HG02610 (cell line): ENCODE measurements around the gene SCPEP1.

Experiments used
- ATAC-seq: cut with Tn5 transposase; IDR thresholded peaks from one replicate; pipeline ENCODE4 v1.9.1; 2021; ENCODE audit warnings: mild to moderate bottlenecking, moderate library complexity; ENCODE audit not compliant: unreplicated experiment

Gene SCPEP1

GRCh38 chr17:57037411-57037810 lies 59.5 kb downstream of the SCPEP1 start:
- ATAC-seq = no peak

DNA sequence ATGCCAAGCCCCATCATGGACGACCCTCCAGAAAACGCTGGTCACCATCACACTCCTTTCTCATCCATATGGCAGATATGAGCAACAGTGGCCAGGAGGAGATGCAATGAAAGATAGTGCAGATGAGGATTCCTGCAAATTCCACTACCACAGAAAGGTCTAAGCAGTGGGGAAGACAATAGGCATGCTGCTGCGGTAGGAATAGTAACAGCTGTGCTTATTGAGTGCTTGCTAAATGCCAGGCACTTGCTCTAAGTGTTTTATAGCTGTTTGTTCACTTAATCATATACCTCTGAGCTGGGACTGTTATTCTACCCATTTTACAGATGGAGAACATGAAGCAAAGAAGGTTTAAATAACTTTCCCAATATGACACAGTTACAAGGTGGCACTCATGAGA lies 60.6 kb downstream of the SCPEP1 start:
- ATAC-seq = no peak

- ATAC-seq = no peak
Measured at GRCh38 chr17:57040571-57040970, 62.6 kb downstream of the SCPEP1 start.

DNA sequence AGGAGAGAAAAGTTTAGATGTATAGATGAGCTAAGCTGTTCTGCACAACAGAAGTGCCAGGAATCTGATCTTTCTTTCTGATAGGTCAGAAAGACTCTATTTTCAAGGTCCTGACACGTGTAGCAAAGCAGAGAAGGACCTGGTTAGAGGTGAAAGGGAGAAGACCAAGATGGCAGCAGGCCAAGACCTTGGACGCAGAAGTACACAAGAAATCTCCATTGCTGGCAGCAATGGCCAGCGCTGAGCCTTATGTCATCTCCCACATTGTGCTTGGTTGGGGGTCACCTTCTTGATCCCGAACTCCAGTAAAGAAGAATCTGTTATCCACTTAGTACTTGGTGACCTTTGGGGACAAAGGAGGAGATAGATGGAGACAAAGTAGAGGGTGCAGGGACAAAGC lies 65.3 kb downstream of the SCPEP1 start:
- no peak for ATAC-seq

- ATAC-seq = no peak
Measured at GRCh38 chr17:57044976-57045867, 67.3 kb downstream of the SCPEP1 start.

DNA sequence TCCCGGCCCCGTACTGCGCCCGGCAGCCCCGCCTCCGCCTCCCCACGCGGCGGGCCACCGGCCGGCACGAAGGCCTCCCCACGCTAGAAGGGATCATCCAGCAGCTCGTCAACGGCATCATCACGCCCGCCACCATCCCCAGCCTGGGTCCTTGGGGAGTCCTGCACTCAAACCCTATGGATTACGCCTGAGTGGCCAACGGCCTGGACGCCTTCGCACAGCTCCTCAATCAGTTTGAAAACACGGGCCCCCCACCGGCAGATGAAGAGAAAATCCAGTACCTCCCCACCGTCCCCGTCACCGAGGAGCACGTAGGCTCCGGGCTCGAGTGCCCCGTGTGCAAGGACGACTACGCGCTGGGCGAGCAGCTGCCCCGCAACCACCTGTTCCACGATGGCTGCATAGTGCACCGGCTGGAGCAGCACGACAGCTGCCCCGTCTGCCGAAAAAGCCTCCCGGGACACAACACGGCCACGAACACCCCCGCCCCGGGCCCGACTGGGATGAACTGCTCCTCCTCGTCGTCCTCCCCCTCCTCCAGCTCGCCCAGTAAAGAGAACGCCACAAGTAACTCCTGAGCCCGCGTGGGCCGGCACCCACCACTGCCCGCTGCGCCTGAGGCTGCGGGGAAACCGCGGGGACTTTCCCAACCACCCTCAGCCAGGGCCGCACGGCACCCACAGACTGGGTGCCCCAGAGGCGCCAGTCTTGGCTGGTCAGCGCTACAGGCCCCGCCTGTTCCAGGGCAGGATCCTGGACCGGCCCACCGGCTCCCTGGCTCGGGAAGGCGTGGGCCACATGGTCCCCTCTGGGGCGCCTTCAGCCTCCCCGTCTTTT lies 68.2 kb downstream of the SCPEP1 start:
- ATAC-seq = no peak

DNA sequence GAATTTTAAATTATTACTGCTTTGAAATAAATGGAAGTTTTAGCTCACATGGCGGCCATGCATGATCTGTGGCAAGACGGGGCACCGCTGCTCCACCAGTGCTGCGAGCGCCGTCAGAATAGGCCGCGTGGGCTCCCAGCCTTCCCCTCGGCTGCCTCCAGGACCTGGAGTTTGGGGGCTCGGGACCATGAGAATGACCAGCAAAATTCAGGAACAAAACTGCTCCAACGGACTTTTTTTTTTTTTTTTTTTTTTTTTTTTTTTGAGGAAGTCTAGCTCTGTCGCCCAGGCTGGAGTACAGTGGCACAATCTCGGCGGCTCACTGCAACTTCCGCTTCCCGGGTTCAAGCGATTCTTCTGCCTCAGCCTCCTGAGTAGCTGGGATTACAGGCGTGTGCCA lies 68.8 kb downstream of the SCPEP1 start:
- ATAC-seq = no peak

- ATAC-seq = no peak
Measured at GRCh38 chr17:57048096-57048495, 70.2 kb downstream of the SCPEP1 start.

- ATAC-seq = no peak
Measured at GRCh38 chr17:57050306-57050705, 72.4 kb downstream of the SCPEP1 start.

DNA sequence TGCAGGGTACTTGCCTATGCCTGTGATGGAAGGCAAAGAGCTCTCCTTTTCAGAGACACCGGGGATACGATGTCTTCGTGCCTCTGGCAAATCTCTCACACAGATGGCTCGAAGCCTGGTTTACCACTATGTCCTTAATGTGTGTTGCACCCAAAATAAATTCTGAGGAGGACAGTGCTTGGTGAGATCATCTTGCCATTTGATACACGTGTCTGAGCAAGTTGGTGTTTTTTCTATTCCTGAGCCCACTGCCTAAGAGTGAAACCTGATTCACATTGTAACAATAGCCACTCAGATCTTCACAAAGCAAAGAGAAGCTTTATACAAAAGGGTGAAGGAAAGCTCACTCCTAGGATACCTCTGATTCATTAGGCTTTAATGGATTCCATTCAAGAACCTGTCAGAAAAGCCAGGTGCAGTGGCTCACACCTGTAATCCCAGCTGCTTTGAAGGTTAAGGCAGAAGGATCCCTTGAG lies 74.0 kb downstream of the SCPEP1 start:
- no peak for ATAC-seq
